LNCAP (cell line): ENCODE measurements around the gene AP2A1.

Experiments used
- TF ChIP-seq, protein P1 (sequence below): fragments of 450-650 bp; IDR thresholded peaks from 2 replicates; pipeline ENCODE4 v1.5.1; 2017; ENCODE audit warnings: mild to moderate bottlenecking

The AP2A1 gene

GRCh38 chr19:49755956-49756355, 10.8 kb upstream of the AP2A1 start:
- TF ChIP-seq, protein P1, sequence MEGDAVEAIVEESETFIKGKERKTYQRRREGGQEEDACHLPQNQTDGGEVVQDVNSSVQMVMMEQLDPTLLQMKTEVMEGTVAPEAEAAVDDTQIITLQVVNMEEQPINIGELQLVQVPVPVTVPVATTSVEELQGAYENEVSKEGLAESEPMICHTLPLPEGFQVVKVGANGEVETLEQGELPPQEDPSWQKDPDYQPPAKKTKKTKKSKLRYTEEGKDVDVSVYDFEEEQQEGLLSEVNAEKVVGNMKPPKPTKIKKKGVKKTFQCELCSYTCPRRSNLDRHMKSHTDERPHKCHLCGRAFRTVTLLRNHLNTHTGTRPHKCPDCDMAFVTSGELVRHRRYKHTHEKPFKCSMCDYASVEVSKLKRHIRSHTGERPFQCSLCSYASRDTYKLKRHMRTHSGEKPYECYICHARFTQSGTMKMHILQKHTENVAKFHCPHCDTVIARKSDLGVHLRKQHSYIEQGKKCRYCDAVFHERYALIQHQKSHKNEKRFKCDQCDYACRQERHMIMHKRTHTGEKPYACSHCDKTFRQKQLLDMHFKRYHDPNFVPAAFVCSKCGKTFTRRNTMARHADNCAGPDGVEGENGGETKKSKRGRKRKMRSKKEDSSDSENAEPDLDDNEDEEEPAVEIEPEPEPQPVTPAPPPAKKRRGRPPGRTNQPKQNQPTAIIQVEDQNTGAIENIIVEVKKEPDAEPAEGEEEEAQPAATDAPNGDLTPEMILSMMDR = no peak

- TF ChIP-seq, protein P1 = no peak
Measured at GRCh38 chr19:49758292-49758691, 8.5 kb upstream of the AP2A1 start.

DNA sequence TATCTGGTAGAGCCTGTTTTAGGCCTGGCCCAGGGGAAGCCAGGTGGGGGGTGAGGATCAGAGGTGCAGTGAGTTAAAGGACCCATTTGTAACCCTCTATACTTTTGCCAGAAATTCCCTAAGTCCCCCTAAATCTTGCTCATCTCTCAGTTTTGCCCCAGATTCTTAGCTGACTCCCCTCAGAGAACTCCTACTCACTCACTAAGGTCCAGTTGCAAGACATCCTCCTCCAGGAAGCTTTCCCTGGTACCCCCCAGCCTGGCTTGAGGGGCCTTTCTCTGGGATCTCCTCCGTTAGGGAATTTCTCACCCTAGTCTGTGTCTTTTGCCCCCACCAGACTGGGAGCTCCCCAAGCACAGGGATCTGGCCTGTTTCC, 5.6 kb upstream of the AP2A1 start:
- TF ChIP-seq, protein P1 = no peak

- TF ChIP-seq, protein P1 = no peak
Measured at GRCh38 chr19:49761625-49762311, 5.0 kb upstream of the AP2A1 start.

DNA sequence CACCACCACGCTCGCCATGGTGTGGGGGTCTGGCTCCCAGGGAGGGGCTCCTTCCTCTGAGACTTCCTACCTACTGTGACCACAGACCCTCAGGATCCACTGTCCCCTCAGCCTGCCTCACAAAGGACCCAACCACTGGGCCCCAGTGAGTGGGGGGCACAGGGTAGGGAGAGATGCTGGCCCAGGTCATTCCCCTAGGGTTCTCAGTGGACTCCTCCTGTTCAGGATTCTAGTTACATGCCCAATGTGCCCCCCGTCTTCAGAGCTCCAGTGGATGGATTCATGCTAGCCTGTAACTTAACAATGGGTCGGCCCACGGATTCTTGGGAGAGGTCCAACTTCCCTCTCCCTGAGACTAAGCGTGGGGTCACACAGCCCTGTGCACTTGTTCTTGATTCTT, 3.6 kb upstream of the AP2A1 start, which contains the start of gene TSKS:
TSS of gene TSKS (minus strand) at position 77 of the 400 bp plus-strand sequence. CDS start at position 18, 59 bp downstream.
- TF ChIP-seq, protein P1 = no peak

- TF ChIP-seq, protein P1 = no peak
Measured at GRCh38 chr19:49764341-49764740, 2.5 kb upstream of the AP2A1 start.

GRCh38 chr19:49766007-49766929, 533 bp upstream of the AP2A1 start:
- TF ChIP-seq, protein P1 = no peak
